Loucy (cell line): Measurements from ENCODE around the gene ARPC4.

Source experiments
- H2AFZ ChIP-seq: fragments of 200-600 bp; sonication (generic); 2 replicates; pipeline ENCODE4 v1.6.0; 2016; ENCODE audit warnings: antibody characterized with exemption, mild to moderate bottlenecking, low read length, moderate library complexity
- H3F3A ChIP-seq: fragments of 200-600 bp; 2 replicates; pipeline ENCODE4 v1.6.0; 2016; ENCODE audit warnings: antibody characterized with exemption, low read depth, mild to moderate bottlenecking
- H3K27me3 ChIP-seq: fragments of 200-600 bp; sonication (generic); 2 replicates; pipeline ENCODE4 v1.6.1; 2014; ENCODE audit warnings: low read length, mild to moderate bottlenecking; ENCODE audit not compliant: insufficient read depth, poor library complexity, severe bottlenecking
- H3K36me3 ChIP-seq: fragments of 200-600 bp; sonication (generic); 2 replicates; pipeline ENCODE4 v1.6.1; 2016; ENCODE audit warnings: low read length; ENCODE audit not compliant: insufficient read depth
- H3K4me1 ChIP-seq: fragments of 200-600 bp; sonication (generic); 2 replicates; pipeline ENCODE4 v1.5.1; 2014; ENCODE audit warnings: low read length, mild to moderate bottlenecking; ENCODE audit not compliant: insufficient read depth, poor library complexity, severe bottlenecking
- H3K4me2 ChIP-seq: fragments of 200-600 bp; sonication (generic); 2 replicates; pipeline ENCODE4 v1.6.0; 2014; ENCODE audit warnings: antibody characterized with exemption, low read length, low read depth, mild to moderate bottlenecking; ENCODE audit not compliant: poor library complexity, severe bottlenecking
- H3K4me3 ChIP-seq: fragments of 200-600 bp; sonication (generic); 2 replicates; pipeline ENCODE4 v1.5.1; 2014; ENCODE audit warnings: low read length, mild to moderate bottlenecking, mixed read lengths; ENCODE audit not compliant: poor library complexity, severe bottlenecking
- H3K79me2 ChIP-seq: fragments of 200-600 bp; sonication (generic); 2 replicates; pipeline ENCODE4 v1.6.1; 2014; ENCODE audit warnings: low read length; ENCODE audit not compliant: insufficient read depth
- H3K9ac ChIP-seq: fragments of 200-600 bp; sonication (generic); 2 replicates; pipeline ENCODE4 v1.6.0; 2014; ENCODE audit warnings: mild to moderate bottlenecking, low read depth, low read length, moderate library complexity; ENCODE audit not compliant: poor library complexity, severe bottlenecking
- H3K9me2 ChIP-seq: fragments of 200-600 bp; sonication (generic); replicated peaks from 2 replicates; pipeline ENCODE4 v1.6.1; 2016; ENCODE audit warnings: low read depth, low read length, mixed read lengths
- H3K9me3 ChIP-seq: fragments of 200-600 bp; sonication (generic); 2 replicates; pipeline ENCODE4 v1.6.1; 2014; ENCODE audit warnings: mild to moderate bottlenecking, antibody characterized with exemption, low read length, low read depth; ENCODE audit not compliant: insufficient read depth
- H4K20me1 ChIP-seq: fragments of 200-600 bp; sonication (generic); 2 replicates; pipeline ENCODE4 v1.6.0; 2014; ENCODE audit warnings: antibody characterized with exemption, low read length, mild to moderate bottlenecking; ENCODE audit not compliant: insufficient read depth, poor library complexity, severe bottlenecking
- EZH2phosphoT487 ChIP-seq: fragments of 200-600 bp; IDR thresholded peaks from 2 replicates; pipeline ENCODE4 v1.6.1; 2018; ENCODE audit warnings: antibody characterized with exemption, mild to moderate bottlenecking, moderate library complexity, borderline replicate concordance
- TF ChIP-seq, protein P1 (sequence below): fragments of 200-600 bp; sonication (generic); conservative IDR thresholded peaks from 2 replicates; pipeline ENCODE4 v1.5.1; 2014; ENCODE audit warnings: mild to moderate bottlenecking, antibody characterized with exemption, low read length

Gene ARPC4

DNA sequence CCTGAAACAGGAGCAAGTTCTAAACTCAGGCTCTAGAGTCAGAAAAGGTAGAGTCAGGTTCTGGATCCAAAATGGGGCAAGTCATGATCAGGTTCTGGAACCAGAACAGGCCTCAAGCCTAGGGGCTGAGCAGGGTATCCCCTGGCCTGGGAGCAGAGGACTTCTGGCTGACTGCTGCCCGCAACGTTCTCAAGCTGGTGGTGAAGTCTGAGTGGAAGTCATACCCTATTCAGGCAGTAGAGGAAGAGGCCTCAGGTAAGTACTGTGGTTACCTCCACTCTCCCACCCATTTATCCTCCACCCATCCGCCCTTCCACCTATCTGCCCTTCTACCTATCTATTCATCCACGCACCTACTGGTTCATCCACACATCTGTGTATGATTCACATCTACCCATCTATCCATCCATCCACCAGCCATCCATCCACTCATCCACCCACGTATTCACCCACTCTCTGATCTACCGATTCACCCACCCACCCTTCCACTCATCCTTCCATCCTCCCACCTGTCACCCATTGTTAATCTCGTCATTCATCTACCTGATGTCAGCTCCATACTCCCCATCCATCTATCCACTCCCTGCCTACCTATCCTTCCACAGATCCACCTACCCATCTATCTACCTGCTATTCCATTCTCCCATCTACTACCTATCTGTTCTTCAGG, 25.9 kb downstream of the ARPC4 start:
- H3K27me3 ChIP-seq = no peaks in the 10 kb centered on the region
- no peaks in the 10 kb centered on the region for H3K79me2 ChIP-seq
- no peaks in the 10 kb centered on the region for H3K4me1 ChIP-seq
- TF ChIP-seq, protein P1, sequence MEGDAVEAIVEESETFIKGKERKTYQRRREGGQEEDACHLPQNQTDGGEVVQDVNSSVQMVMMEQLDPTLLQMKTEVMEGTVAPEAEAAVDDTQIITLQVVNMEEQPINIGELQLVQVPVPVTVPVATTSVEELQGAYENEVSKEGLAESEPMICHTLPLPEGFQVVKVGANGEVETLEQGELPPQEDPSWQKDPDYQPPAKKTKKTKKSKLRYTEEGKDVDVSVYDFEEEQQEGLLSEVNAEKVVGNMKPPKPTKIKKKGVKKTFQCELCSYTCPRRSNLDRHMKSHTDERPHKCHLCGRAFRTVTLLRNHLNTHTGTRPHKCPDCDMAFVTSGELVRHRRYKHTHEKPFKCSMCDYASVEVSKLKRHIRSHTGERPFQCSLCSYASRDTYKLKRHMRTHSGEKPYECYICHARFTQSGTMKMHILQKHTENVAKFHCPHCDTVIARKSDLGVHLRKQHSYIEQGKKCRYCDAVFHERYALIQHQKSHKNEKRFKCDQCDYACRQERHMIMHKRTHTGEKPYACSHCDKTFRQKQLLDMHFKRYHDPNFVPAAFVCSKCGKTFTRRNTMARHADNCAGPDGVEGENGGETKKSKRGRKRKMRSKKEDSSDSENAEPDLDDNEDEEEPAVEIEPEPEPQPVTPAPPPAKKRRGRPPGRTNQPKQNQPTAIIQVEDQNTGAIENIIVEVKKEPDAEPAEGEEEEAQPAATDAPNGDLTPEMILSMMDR = no peak
- no peak for TF ChIP-seq EZH2phosphoT487
- no peak overlapping the region for H3K4me2 ChIP-seq
- no peaks in the 10 kb centered on the region for H3K9me2 ChIP-seq
- H3F3A ChIP-seq = no peaks in the 10 kb centered on the region
- no peak overlapping the region for H3K4me3 ChIP-seq
- H3K36me3 ChIP-seq = peaks cover 1% of the 10 kb centered on the region; the same call in 1 of the 2 replicates
- H2AFZ ChIP-seq = no peak overlapping the region
- no peaks in the 10 kb centered on the region for H3K9me3 ChIP-seq
- no peaks in the 10 kb centered on the region for H4K20me1 ChIP-seq
- H3K9ac ChIP-seq = no peak overlapping the region

DNA sequence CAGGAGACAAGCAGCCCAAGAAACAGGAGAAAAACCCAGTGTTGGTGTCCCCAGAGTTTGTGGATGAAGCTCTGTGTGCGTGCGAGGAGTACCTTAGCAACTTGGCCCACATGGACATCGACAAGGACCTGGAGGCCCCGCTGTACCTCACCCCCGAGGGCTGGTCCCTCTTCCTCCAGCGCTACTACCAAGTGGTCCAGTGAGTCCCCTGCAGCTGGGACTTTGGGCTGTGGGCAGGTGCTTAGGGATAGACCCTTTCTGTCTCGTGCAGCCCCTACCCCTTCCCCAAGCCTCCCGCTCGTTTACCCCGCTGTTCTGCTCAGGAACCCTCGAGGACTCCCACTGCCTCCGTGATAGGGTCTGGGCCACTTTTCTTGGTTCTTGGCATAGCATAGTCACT, 27.7 kb downstream of the ARPC4 start:
- no peak overlapping the region for H3K9ac ChIP-seq
- no peak overlapping the region for H3K4me2 ChIP-seq
- no peaks in the 10 kb centered on the region for H3K27me3 ChIP-seq
- no peak overlapping the region for H2AFZ ChIP-seq
- H3K9me3 ChIP-seq = no peaks in the 10 kb centered on the region
- H3K4me3 ChIP-seq = no peak overlapping the region
- no peaks in the 10 kb centered on the region for H3F3A ChIP-seq
- H3K9me2 ChIP-seq = no peaks in the 10 kb centered on the region
- H3K36me3 ChIP-seq = no peaks in the 10 kb centered on the region
- no peaks in the 10 kb centered on the region for H4K20me1 ChIP-seq
- no peaks in the 10 kb centered on the region for H3K79me2 ChIP-seq
- no peaks in the 10 kb centered on the region for H3K4me1 ChIP-seq
- TF ChIP-seq, protein P1 = no peak
- TF ChIP-seq EZH2phosphoT487 = no peak

DNA sequence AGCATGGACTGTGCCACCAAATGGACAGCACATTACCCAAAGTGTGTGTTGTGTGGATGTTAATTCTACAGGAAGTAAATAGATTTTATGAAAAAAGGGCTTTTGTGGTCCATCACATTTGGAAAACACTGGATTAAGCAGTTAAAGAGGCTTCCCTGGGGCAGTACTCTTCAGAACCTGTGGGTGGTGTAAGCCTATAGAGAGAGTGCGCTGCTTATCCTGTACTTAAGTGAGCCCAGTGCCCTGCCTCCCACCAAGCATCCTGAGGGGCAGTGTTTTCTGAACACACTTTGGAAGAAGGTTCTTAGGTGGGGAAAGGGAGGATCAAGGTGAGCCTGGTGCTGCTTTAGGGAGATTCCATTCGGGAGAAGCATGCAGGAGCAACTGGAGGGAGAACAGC, 28.1 kb downstream of the ARPC4 start:
- Histone ChIP-seq H3K36me3 (no peaks in the 10 kb centered on the region), H3K79me2 (no peaks in the 10 kb centered on the region), H3K9ac (no peak overlapping the region), H3K4me3 (no peak overlapping the region), H4K20me1 (no peaks in the 10 kb centered on the region), H2AFZ (no peak overlapping the region), H3K9me3 (no peaks in the 10 kb centered on the region), H3K4me2 (no peak overlapping the region), H3K9me2 (no peaks in the 10 kb centered on the region), H3F3A (no peaks in the 10 kb centered on the region), H3K4me1 (no peaks in the 10 kb centered on the region), H3K27me3 (no peaks in the 10 kb centered on the region)
- TF ChIP-seq EZH2phosphoT487 = no peak
- TF ChIP-seq, protein P1 = peak; percentile 53
